GM23338 (cell line): ENCODE results near the gene AFTPH.

ENCODE experiments used
- EZH2 ChIP-seq: fragments of 200-600 bp; sonication (generic); IDR thresholded peaks from one replicate; pipeline ENCODE4 v1.8.0; 2017; ENCODE audit warnings: antibody characterized with exemption, mild to moderate bottlenecking, low read depth; ENCODE audit not compliant: unreplicated experiment
- REST ChIP-seq: IDR thresholded peaks from one replicate; pipeline ENCODE4 v1.6.1; 2018; ENCODE audit warnings: antibody characterized with exemption; ENCODE audit not compliant: unreplicated experiment

GRCh38 chr2:64491426-64491825 is 32.7 kb upstream of the AFTPH start:
- TF ChIP-seq EZH2 (no peak), REST (no peak)
